HEK293T (cell line): ENCODE data around the gene MOCOS.

Source experiments
- CTCF ChIA-PET: fragments of 350-600 bp; formaldehyde crosslinking; extraction: SDS; loops from one replicate; lab custom pipeline; 2021; ENCODE audit warnings: antibody characterized with exemption, inconsistent platforms; lab: Yijun Ruan, JAX
- POLR2A ChIA-PET: fragments of 350-600 bp; formaldehyde crosslinking; extraction: SDS; loops from one replicate; lab custom pipeline; 2020; ENCODE audit warnings: antibody characterized with exemption, inconsistent platforms; lab: Yijun Ruan, JAX
- DNase-seq: peaks from one replicate; pipeline ENCODE4 v3.0.0; 2012; ENCODE audit warnings: mixed read lengths; ENCODE audit errors: extremely low spot score
- ARNT ChIP-seq: fragments of 450-650 bp; IDR thresholded peaks from 2 replicates; pipeline ENCODE4 v1.6.1; 2017; ENCODE audit warnings: mild to moderate bottlenecking
- BHLHE40 ChIP-seq: fragments of 450-650 bp; IDR thresholded peaks from 2 replicates; pipeline ENCODE4 v1.6.1; 2016; ENCODE audit warnings: mild to moderate bottlenecking, moderate library complexity, borderline replicate concordance
- CTBP1 ChIP-seq: fragments of 450-650 bp; IDR thresholded peaks from 2 replicates; pipeline ENCODE4 v1.6.1; 2016; ENCODE audit warnings: borderline replicate concordance
- ELF4 ChIP-seq: fragments of 450-650 bp; IDR thresholded peaks from 2 replicates; pipeline ENCODE4 v1.6.1; 2017; ENCODE audit warnings: antibody characterized with exemption
- FOXK2 ChIP-seq: fragments of 450-650 bp; IDR thresholded peaks from 2 replicates; pipeline ENCODE4 v1.6.1; 2016; ENCODE audit warnings: mild to moderate bottlenecking
- FOXM1 ChIP-seq: fragments of 450-650 bp; IDR thresholded peaks from 2 replicates; pipeline ENCODE4 v1.6.1; 2017; ENCODE audit warnings: mild to moderate bottlenecking, borderline replicate concordance
- HDGF ChIP-seq: fragments of 450-650 bp; IDR thresholded peaks from 2 replicates; pipeline ENCODE4 v1.6.1; 2017; ENCODE audit warnings: antibody characterized with exemption, borderline replicate concordance
- L3MBTL2 ChIP-seq: fragments of 450-650 bp; conservative IDR thresholded peaks from 2 replicates; pipeline ENCODE4 v1.6.1; 2016; ENCODE audit warnings: mild to moderate bottlenecking
- LEF1 ChIP-seq: fragments of 450-650 bp; IDR thresholded peaks from 2 replicates; pipeline ENCODE4 v1.6.1; 2017; ENCODE audit warnings: mild to moderate bottlenecking, borderline replicate concordance
- NFRKB ChIP-seq: fragments of 450-650 bp; IDR thresholded peaks from 2 replicates; pipeline ENCODE4 v1.6.1; 2016; ENCODE audit warnings: mild to moderate bottlenecking, moderate library complexity
- PKNOX1 ChIP-seq: fragments of 450-650 bp; IDR thresholded peaks from 2 replicates; pipeline ENCODE4 v1.6.1; 2016
- SP1 ChIP-seq: fragments of 450-650 bp; IDR thresholded peaks from 2 replicates; pipeline ENCODE4 v1.6.1; 2017
- SUZ12 ChIP-seq: fragments of 450-650 bp; IDR thresholded peaks from 2 replicates; pipeline ENCODE4 v1.6.1; 2016; ENCODE audit warnings: mild to moderate bottlenecking
- TARDBP ChIP-seq: fragments of 450-650 bp; IDR thresholded peaks from 2 replicates; pipeline ENCODE4 v1.6.1; 2016
- ZNF384 ChIP-seq: fragments of 450-650 bp; IDR thresholded peaks from 2 replicates; pipeline ENCODE4 v1.6.1; 2016

Gene MOCOS

GRCh38 chr18:36294031-36294430, 106.7 kb downstream of the MOCOS start:
- TF ChIP-seq PKNOX1 (no peak), HDGF (no peak), CTBP1 (no peak), SP1 (no peak), NFRKB (no peak), SUZ12 (no peak), BHLHE40 (no peak)
- CTCF ChIA-PET = interaction anchor here (1.3 kb wide), 1 partner anchor 10 kb away, joined by 5 read pairs; no protein-coding TSS in a partner anchor

GRCh38 chr18:36295214-36295613, 107.9 kb downstream of the MOCOS start:
- ChIA-PET POLR2A (interaction anchor here (1.4 kb wide), 1 partner anchor 11 kb away, joined by 4 read pairs; no protein-coding TSS in a partner anchor), CTCF (interaction anchor here (0.6 to 1.3 kb wide), 3 partner anchors 9 to 146 kb away, joined by 3 to 5 read pairs (median 3); no protein-coding TSS in a partner anchor)
- DNase-seq = no peak
- TF ChIP-seq L3MBTL2 = no peak
- TF ChIP-seq BHLHE40 = no peak
- no peak for TF ChIP-seq ZNF384
- TF ChIP-seq LEF1 = no peak
- TF ChIP-seq ELF4 = no peak
- no peak for TF ChIP-seq ARNT
- TF ChIP-seq NFRKB = no peak

More at GRCh38 chr18:36294031-36294430, 106.7 kb downstream of the MOCOS start:
- POLR2A ChIA-PET = interaction anchor here (1.4 kb wide), 1 partner anchor 10 kb away, joined by 4 read pairs; no protein-coding TSS in a partner anchor
- DNase-seq = no peak

- CTCF ChIA-PET = interaction anchor here (0.7 kb wide), 1 partner anchor 539 kb away, joined by 4 read pairs; no protein-coding TSS in a partner anchor
- POLR2A ChIA-PET = no interaction called here
- DNase-seq = no peak
- TF ChIP-seq PKNOX1 (no peak), LEF1 (no peak), L3MBTL2 (no peak), ZNF384 (no peak), BHLHE40 (no peak), ARNT (no peak), TARDBP (no peak), FOXK2 (no peak), HDGF (no peak), CTBP1 (no peak), ELF4 (no peak), FOXM1 (no peak), SUZ12 (no peak)
These were observed 108.6 kb downstream of the MOCOS start for GRCh38 chr18:36295880-36296301.

- POLR2A ChIA-PET = interaction anchor here (0.7 to 1.9 kb wide), 6 partner anchors 11 to 622 kb away, joined by 3 to 9 read pairs (median 5); partner anchors contain the start of genes ELP2 and SLC39A6
- TF ChIP-seq ZNF384 = no peak
- no peak for TF ChIP-seq FOXM1
- TF ChIP-seq FOXK2 = no peak
- no peak for TF ChIP-seq SP1
- TF ChIP-seq L3MBTL2 = peak; percentile 44
- no peak for TF ChIP-seq NFRKB
- CTCF ChIA-PET = interaction anchor here (0.6 to 1.2 kb wide), 3 partner anchors 12 to 390 kb away, joined by 4 to 5 read pairs (median 5); no protein-coding TSS in a partner anchor
- DNase-seq = peak; percentile 93
These were observed 109.5 kb downstream of the MOCOS start for GRCh38 chr18:36296650-36297416.

GRCh38 chr18:36297417-36298125, 110.3 kb downstream of the MOCOS start, which contains the start of gene FHOD3:
TSS of gene FHOD3 (plus strand) at chr18:36297713. CDS start at chr18:36297836, 123 bp downstream.
- CTCF ChIA-PET = interaction anchor here (0.5 to 1.2 kb wide), 4 partner anchors 13 to 253 kb away, joined by 3 to 5 read pairs (median 4); no protein-coding TSS in a partner anchor

GRCh38 chr18:36298126-36298741, 110.9 kb downstream of the MOCOS start:
- peak; percentile 73 for DNase-seq
- TF ChIP-seq ARNT (no peak), L3MBTL2 (peak; percentile 84), FOXM1 (no peak), CTBP1 (no peak), LEF1 (no peak)
- ChIA-PET POLR2A (interaction anchor here (0.5 to 1.9 kb wide), 7 partner anchors 11 to 273 kb away, joined by 3 to 9 read pairs (median 4); partner anchors contain the start of genes ELP2 and SLC39A6), CTCF (interaction anchor here (0.5 to 1.2 kb wide), 4 partner anchors 114 to 254 kb away, joined by 3 to 5 read pairs (median 3); no protein-coding TSS in a partner anchor)

More at GRCh38 chr18:36297417-36298125, 110.3 kb downstream of the MOCOS start, which contains the start of gene FHOD3:
- POLR2A ChIA-PET = interaction anchor here (0.5 to 1.9 kb wide), 8 partner anchors 12 to 623 kb away, joined by 3 to 9 read pairs (median 4); partner anchors contain the start of genes ELP2 and SLC39A6
- DNase-seq = peak; percentile 95
- TF ChIP-seq LEF1 = peak; percentile 51; the same call in 1 of the 2 replicates
- no peak for TF ChIP-seq ARNT
- TF ChIP-seq CTBP1 = no peak
- TF ChIP-seq FOXK2 = no peak
